Mesenchymal stem cell (in vitro differentiated cells and primary cell): ENCODE measurements around the gene GPR135.
"Not testable (repeated sequence)": the region's sequence is repeated elsewhere in the genome, so short reads cannot be mapped to it uniquely, and the experiment has no call there.

Source experiments
- DNase-seq: peaks from one replicate; pipeline ENCODE4 v3.0.0-alpha.2; 2013
- H2AFZ ChIP-seq: one replicate; pipeline ENCODE4 v1.6.1; 2013; ENCODE audit warnings: low read depth, mild to moderate bottlenecking, control low read depth, inconsistent platforms, low read length, moderate library complexity
- H2AK5ac ChIP-seq: 2 replicates; pipeline ENCODE4 v1.6.1; 2013; ENCODE audit warnings: low read length, moderate library complexity, mild to moderate bottlenecking, inconsistent platforms; ENCODE audit not compliant: severe bottlenecking
- H2BK120ac ChIP-seq: one replicate; pipeline ENCODE4 v1.6.1; 2013; ENCODE audit warnings: low read depth, mild to moderate bottlenecking, inconsistent platforms, low read length, moderate library complexity
- H2BK12ac ChIP-seq, 2 experiments: one replicate each; pipeline ENCODE4 v1.6.1; 2013; ENCODE audit warnings: inconsistent platforms in 2 of 2, low read length in 2 of 2, mild to moderate bottlenecking in 2 of 2, moderate library complexity in 2 of 2, control low read depth in 1 of 2
- H2BK15ac ChIP-seq: one replicate; pipeline ENCODE4 v1.6.1; 2013; ENCODE audit warnings: mild to moderate bottlenecking, low read depth, inconsistent platforms; ENCODE audit not compliant: poor library complexity, severe bottlenecking
- H2BK5ac ChIP-seq: 2 replicates; pipeline ENCODE4 v1.6.1; 2013; ENCODE audit warnings: low read depth, mild to moderate bottlenecking, low read length, control low read depth, inconsistent platforms; ENCODE audit not compliant: poor library complexity, severe bottlenecking
- H3K14ac ChIP-seq, 2 experiments: one replicate each; pipeline ENCODE4 v1.6.1; 2013; ENCODE audit warnings: inconsistent platforms in 2 of 2, low read length in 2 of 2, control low read depth in 1 of 2, mild to moderate bottlenecking in 1 of 2, moderate library complexity in 1 of 2
- H3K18ac ChIP-seq, 2 experiments: one replicate each; pipeline ENCODE4 v1.6.1; 2013; ENCODE audit warnings: inconsistent platforms in 2 of 2, low read length in 2 of 2, control low read depth in 1 of 2, low read depth in 1 of 2, mild to moderate bottlenecking in 1 of 2
- H3K23ac ChIP-seq, 2 experiments: one replicate each; pipeline ENCODE4 v1.6.1; 2013; ENCODE audit warnings: inconsistent platforms in 2 of 2, low read length in 2 of 2, mild to moderate bottlenecking in 2 of 2, moderate library complexity in 2 of 2, control low read depth in 1 of 2
- H3K27ac ChIP-seq: 2 replicates; pipeline ENCODE4 v1.5.1; 2013; ENCODE audit warnings: mild to moderate bottlenecking, moderate library complexity, low read length, control low read depth, inconsistent platforms; ENCODE audit not compliant: poor library complexity, severe bottlenecking
- H3K27me3 ChIP-seq, 2 experiments: 2 replicates each; pipeline versions ENCODE4 v1.6.1 to v1.7.0; 2013; ENCODE audit warnings: low read length in 2 of 2, mild to moderate bottlenecking in 2 of 2, moderate library complexity in 2 of 2, control low read depth in 1 of 2, inconsistent platforms in 1 of 2; ENCODE audit not compliant: control insufficient read depth in 1 of 2, insufficient read depth in 1 of 2
- H3K36me3 ChIP-seq, 2 experiments: 2 replicates each; pipeline versions ENCODE4 v1.6.1 to v1.7.0; 2013; ENCODE audit warnings: low read length in 2 of 2, control low read depth in 1 of 2, inconsistent platforms in 1 of 2, low read depth in 1 of 2, mild to moderate bottlenecking in 1 of 2; ENCODE audit not compliant: insufficient read depth in 2 of 2, control insufficient read depth in 1 of 2
- H3K4ac ChIP-seq, 2 experiments: one replicate each; pipeline ENCODE4 v1.6.1; 2013; ENCODE audit warnings: inconsistent platforms in 2 of 2, low read length in 2 of 2, mild to moderate bottlenecking in 2 of 2, moderate library complexity in 2 of 2, control low read depth in 1 of 2, low read depth in 1 of 2
- H3K4me1 ChIP-seq: 2 replicates; pipeline ENCODE4 v1.6.1; 2013; ENCODE audit warnings: low read depth, low read length, control low read depth; ENCODE audit not compliant: control insufficient read depth, insufficient read depth
- H3K4me2 ChIP-seq: 2 replicates; pipeline ENCODE4 v1.6.1; 2013; ENCODE audit warnings: low read length, mild to moderate bottlenecking, inconsistent platforms; ENCODE audit not compliant: poor library complexity, severe bottlenecking
- H3K4me3 ChIP-seq, 2 experiments: 2 replicates each; pipeline versions ENCODE4 v1.5.1 to v1.7.0; 2013; ENCODE audit warnings: low read length in 2 of 2, mild to moderate bottlenecking in 2 of 2, control low read depth in 1 of 2, low read depth in 1 of 2; ENCODE audit not compliant: insufficient read depth in 1 of 2
- H3K79me1 ChIP-seq: replicated peaks from 2 replicates; pipeline ENCODE4 v1.6.1; 2013; ENCODE audit warnings: mild to moderate bottlenecking, control low read depth, low read length, inconsistent platforms; ENCODE audit not compliant: poor library complexity, severe bottlenecking
- H3K9ac ChIP-seq: 2 replicates; pipeline ENCODE4 v1.7.0; 2013; ENCODE audit warnings: mild to moderate bottlenecking, low read length, moderate library complexity
- H3K9me3 ChIP-seq: 2 replicates; pipeline ENCODE4 v1.7.0; 2013; ENCODE audit warnings: mild to moderate bottlenecking, low read length; ENCODE audit not compliant: control insufficient read depth
- H4K8ac ChIP-seq: one replicate; pipeline ENCODE4 v1.6.1; 2013; ENCODE audit warnings: inconsistent platforms, mild to moderate bottlenecking, low read length, moderate library complexity
- H4K91ac ChIP-seq: one replicate; pipeline ENCODE4 v1.6.1; 2013; ENCODE audit warnings: mild to moderate bottlenecking, low read length, inconsistent platforms
- WGBS: methylation state at CpG from one replicate; pipeline ENCODE4 v1.1.7; 2013; ENCODE audit warnings: mixed read lengths; 5-methylcytosine and 5-hydroxymethylcytosine counted together

The GPR135 gene

GRCh38 chr14:59454139-59454538, 11.0 kb downstream of the GPR135 start:
- Histone ChIP-seq H3K9me3 (peaks cover 11% of the 10 kb centered on the region), H3K4me3 (no peak overlapping the region), H3K36me3 (peaks cover 0 to 36% of the 10 kb centered on the region in 2 experiments), H2BK120ac (no peak overlapping the region), H3K4me1 (peaks cover 2% of the 10 kb centered on the region), H3K4ac (no peak overlapping the region), H3K14ac (no peak overlapping the region), H3K18ac (no peak overlapping the region), H4K91ac (no peak overlapping the region), H2BK5ac (no peak overlapping the region), H3K27me3 (no peaks in the 10 kb centered on the region), H2BK15ac (no peak overlapping the region), H3K9ac (peak overlapping the region; percentile 70), H4K8ac (no peak overlapping the region), H2AK5ac (no peak overlapping the region), H2AFZ (no peak overlapping the region), H3K4me2 (no peak overlapping the region), H3K23ac (no peak overlapping the region), H2BK12ac (no peak overlapping the region), H3K79me1 (peaks cover 5% of the 10 kb centered on the region), H3K27ac (no peak overlapping the region)
- DNase-seq = peak; percentile 90
- 50% methylated on average over 2 of the region's 2 CpGs for WGBS

DNA sequence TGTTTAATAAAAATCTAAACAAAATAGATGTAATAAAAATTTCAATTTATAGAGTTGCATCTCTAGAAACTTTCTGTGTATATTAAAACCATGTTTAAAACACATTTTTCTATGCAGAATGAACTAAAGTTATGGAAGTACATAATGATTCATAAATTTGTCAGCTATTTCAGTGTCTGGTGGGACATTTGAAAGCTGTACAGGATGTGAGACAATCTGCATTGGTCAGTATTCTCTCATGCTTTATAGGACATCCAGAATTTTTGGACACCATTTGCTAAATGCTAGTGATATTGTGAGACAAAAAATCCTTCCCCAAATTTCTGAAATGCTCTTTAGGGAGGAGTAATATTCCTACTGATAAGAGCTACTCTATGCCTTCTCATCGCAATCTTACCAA, 13.3 kb downstream of the GPR135 start:
- no CpG with 5 or more reads among the region's 1 CpG for WGBS
- no peak overlapping the region for H3K23ac ChIP-seq
- no peak overlapping the region for H4K8ac ChIP-seq
- H3K9ac ChIP-seq = no peak overlapping the region
- no peak overlapping the region for H2BK5ac ChIP-seq
- no peak overlapping the region for H3K18ac ChIP-seq
- H3K9me3 ChIP-seq = peaks cover 2% of the 10 kb centered on the region
- H2BK15ac ChIP-seq = no peak overlapping the region
- H2BK12ac ChIP-seq = no peak overlapping the region
- H3K79me1 ChIP-seq = peaks cover 5% of the 10 kb centered on the region
- H3K27me3 ChIP-seq = no peaks in the 10 kb centered on the region
- no peak overlapping the region for H3K4me2 ChIP-seq
- no peak for DNase-seq
- peaks cover 0 to 15% of the 10 kb centered on the region in 2 experiments for H3K36me3 ChIP-seq
- no peak overlapping the region for H3K4me3 ChIP-seq
- no peak overlapping the region for H3K14ac ChIP-seq
- no peak overlapping the region for H3K4ac ChIP-seq
- no peak overlapping the region for H3K27ac ChIP-seq
- no peak overlapping the region for H4K91ac ChIP-seq
- peaks cover 2% of the 10 kb centered on the region for H3K4me1 ChIP-seq
- no peak overlapping the region for H2AFZ ChIP-seq
- H2AK5ac ChIP-seq = no peak overlapping the region
- H2BK120ac ChIP-seq = no peak overlapping the region

GRCh38 chr14:59450716-59451115, 14.5 kb downstream of the GPR135 start:
- no peak overlapping the region for H2AFZ ChIP-seq
- DNase-seq = no peak
- no peak overlapping the region for H3K18ac ChIP-seq
- no peak overlapping the region for H3K4ac ChIP-seq
- H2BK15ac ChIP-seq = no peak overlapping the region
- H2BK120ac ChIP-seq = no peak overlapping the region
- H3K4me3 ChIP-seq = no peak overlapping the region
- no peak overlapping the region for H3K27ac ChIP-seq
- H3K79me1 ChIP-seq = peaks cover 5% of the 10 kb centered on the region
- no peaks in the 10 kb centered on the region for H3K27me3 ChIP-seq
- H2BK12ac ChIP-seq = no peak overlapping the region
- no peak overlapping the region for H4K8ac ChIP-seq
- H2BK5ac ChIP-seq = no peak overlapping the region
- no peak overlapping the region for H4K91ac ChIP-seq
- H3K36me3 ChIP-seq = peaks cover 3 to 5% of the 10 kb centered on the region in 2 experiments
- no peaks in the 10 kb centered on the region for H3K9me3 ChIP-seq
- H3K14ac ChIP-seq = no peak overlapping the region
- peaks cover 2% of the 10 kb centered on the region for H3K4me1 ChIP-seq
- no peak overlapping the region for H3K9ac ChIP-seq
- H3K23ac ChIP-seq = no peak overlapping the region
- no peak overlapping the region for H2AK5ac ChIP-seq
- 98% methylated on average over 3 of the region's 3 CpGs for WGBS
- no peak overlapping the region for H3K4me2 ChIP-seq

- not testable (repeated sequence) for H3K14ac ChIP-seq, H3K9ac ChIP-seq, H2BK120ac ChIP-seq, H2AK5ac ChIP-seq, H3K27ac ChIP-seq, H2BK5ac ChIP-seq, H3K23ac ChIP-seq, H3K18ac ChIP-seq, DNase-seq, H3K4me1 ChIP-seq, H3K9me3 ChIP-seq, H3K36me3 ChIP-seq, H4K8ac ChIP-seq, H4K91ac ChIP-seq, H3K4ac ChIP-seq, H3K79me1 ChIP-seq, H3K27me3 ChIP-seq, H3K4me2 ChIP-seq, H2BK15ac ChIP-seq, H2AFZ ChIP-seq, H3K4me3 ChIP-seq, H2BK12ac ChIP-seq
- WGBS = 70% methylated on average over 2 of the region's 2 CpGs
Measured at GRCh38 chr14:59448673-59449072, 16.5 kb downstream of the GPR135 start.
